ENCODE results near the gene ETV4.

DNA sequence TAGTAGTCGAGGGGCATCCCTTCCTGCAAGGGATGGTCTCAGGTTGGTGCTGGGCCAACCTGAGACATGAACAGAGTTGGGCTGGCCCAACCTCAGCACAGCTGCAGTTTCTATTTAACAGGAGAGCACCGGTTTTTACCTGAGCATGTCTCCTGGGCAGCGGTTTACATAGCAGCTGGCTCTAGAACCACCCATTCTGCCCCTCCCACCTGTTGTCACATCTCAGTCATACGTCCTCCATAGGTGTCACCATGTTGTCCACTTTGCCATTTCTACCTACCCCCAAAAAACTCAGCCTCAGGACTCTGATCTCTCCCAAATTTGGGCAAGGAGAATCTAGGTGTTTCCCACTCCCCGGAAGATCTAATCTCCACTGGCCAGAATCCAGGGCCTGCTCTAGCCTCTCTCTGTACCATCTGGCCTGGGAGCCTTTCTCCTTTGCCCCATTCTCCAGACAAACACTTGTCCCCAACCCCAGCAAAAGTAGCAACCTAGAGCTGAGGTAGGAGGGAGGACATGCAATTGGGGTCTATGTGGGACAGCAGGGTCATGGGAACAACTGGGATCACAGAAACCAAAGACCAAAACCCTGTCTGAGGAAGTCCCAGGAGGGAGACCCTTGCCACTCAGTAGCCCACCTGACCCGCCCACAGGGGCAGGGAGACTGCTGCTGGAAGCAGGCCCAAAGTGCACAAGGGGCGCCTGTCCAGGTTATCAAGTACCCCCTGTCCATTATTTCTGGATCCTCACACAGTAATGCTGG is 19.1 kb downstream of the ETV4 start:
- TF ChIP-seq, protein P1, sequence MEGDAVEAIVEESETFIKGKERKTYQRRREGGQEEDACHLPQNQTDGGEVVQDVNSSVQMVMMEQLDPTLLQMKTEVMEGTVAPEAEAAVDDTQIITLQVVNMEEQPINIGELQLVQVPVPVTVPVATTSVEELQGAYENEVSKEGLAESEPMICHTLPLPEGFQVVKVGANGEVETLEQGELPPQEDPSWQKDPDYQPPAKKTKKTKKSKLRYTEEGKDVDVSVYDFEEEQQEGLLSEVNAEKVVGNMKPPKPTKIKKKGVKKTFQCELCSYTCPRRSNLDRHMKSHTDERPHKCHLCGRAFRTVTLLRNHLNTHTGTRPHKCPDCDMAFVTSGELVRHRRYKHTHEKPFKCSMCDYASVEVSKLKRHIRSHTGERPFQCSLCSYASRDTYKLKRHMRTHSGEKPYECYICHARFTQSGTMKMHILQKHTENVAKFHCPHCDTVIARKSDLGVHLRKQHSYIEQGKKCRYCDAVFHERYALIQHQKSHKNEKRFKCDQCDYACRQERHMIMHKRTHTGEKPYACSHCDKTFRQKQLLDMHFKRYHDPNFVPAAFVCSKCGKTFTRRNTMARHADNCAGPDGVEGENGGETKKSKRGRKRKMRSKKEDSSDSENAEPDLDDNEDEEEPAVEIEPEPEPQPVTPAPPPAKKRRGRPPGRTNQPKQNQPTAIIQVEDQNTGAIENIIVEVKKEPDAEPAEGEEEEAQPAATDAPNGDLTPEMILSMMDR (IDR thresholded peaks at IDR 0.05; ENCODE audit: low read length): no peak
- no peak for TF ChIP-seq EZH2 (IDR thresholded peaks at IDR 0.05; ENCODE audit: borderline replicate concordance, low read length)

Measured in OCI-LY1 (cell line).